Measurements from ENCODE around the gene MESD. TPM values are rescaled to one million over a fixed set of nuclear protein-coding genes. Genes with fewer than 3 reads are reported as not detected.

The MESD gene
- total and polyA plus RNA-seq, 9 of the 15 experiments (the other 6 are each of a cell fraction or from before 2014, with no cell fraction given): 11.3 to 39.7 (median 22.8) TPM

DNA sequence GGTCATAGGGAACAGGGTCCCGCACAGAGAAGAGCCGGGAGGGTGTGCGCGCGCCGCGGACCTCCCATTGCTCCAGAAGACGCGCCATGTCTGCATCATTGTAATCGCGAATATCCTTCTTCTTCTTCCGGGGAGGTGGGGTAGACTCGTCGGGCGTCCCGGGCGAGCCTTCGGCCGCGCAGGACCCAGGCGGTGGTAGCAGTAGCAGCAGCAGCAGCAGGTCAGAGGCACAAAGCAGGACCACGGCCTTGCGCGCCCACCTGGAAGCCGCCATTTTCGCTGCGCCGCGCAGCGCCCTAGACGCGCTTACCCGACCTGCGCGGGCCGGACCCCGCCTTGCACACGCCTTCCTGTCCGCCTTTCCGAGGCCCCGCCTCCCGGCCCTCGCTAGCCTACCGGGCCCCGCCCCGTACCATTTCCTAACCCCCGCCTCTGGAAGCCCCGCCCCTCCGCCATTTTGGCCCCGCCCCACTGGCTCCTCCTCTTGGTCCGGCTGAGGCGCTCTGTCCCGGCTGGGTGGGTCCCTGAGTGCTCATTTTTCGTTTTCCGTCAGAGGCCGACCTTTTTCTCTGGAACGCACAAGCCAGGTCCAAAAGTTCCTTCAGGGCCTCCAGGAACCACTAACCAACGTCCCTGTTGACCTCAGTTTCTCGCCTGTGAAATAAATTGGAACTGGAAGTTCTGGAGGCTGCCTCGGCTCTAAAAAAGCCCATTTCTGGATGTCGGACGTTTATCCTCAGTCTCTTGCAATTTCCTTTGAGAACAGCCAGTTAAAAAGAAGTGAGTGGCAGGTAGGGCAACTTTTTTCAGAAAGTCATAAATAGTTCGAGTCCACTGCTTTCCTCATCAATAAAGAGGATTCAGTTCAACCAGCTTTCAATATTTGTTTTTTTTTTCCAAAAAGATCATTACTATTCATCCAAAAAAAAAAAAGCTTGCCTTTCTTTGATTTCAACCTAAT, at the start of gene MESD (continued):
- TF ChIP-seq, protein P1, sequence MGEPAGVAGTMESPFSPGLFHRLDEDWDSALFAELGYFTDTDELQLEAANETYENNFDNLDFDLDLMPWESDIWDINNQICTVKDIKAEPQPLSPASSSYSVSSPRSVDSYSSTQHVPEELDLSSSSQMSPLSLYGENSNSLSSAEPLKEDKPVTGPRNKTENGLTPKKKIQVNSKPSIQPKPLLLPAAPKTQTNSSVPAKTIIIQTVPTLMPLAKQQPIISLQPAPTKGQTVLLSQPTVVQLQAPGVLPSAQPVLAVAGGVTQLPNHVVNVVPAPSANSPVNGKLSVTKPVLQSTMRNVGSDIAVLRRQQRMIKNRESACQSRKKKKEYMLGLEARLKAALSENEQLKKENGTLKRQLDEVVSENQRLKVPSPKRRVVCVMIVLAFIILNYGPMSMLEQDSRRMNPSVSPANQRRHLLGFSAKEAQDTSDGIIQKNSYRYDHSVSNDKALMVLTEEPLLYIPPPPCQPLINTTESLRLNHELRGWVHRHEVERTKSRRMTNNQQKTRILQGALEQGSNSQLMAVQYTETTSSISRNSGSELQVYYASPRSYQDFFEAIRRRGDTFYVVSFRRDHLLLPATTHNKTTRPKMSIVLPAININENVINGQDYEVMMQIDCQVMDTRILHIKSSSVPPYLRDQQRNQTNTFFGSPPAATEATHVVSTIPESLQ (CRISPR knock-in tag; IDR thresholded peaks at IDR 0.05): no peak
- no peak for TF ChIP-seq SNRNP70 (optimal IDR thresholded peaks at IDR 0.05; ENCODE audit: low read depth, low read length)
- peak; percentile 62 for TF ChIP-seq GABPA (tag; conservative IDR thresholded peaks at IDR 0.05; ENCODE audit: low read depth)
- no peak for TF ChIP-seq ZKSCAN8 (CRISPR knock-in tag; IDR thresholded peaks at IDR 0.05)
- TF ChIP-seq SAFB2 (IDR thresholded peaks at IDR 0.05; ENCODE audit: borderline replicate concordance, low read depth, low read length, severe bottlenecking): no peak
- TF ChIP-seq RAD51 (IDR thresholded peaks at IDR 0.05; ENCODE audit: borderline replicate concordance, low read depth): no peak
- no peak for TF ChIP-seq HNRNPH1 (optimal IDR thresholded peaks at IDR 0.05; ENCODE audit: low read depth, low read length)
- peak; percentile 58; the same call in 1 of the 2 replicates for TF ChIP-seq PML (IDR thresholded peaks at IDR 0.05; ENCODE audit: low read length)
- no peak for TF ChIP-seq SIX5 (IDR thresholded peaks at IDR 0.05; ENCODE audit: borderline replicate concordance in 1 of 2, insufficient read depth in 1 of 2, low read depth in 1 of 2, low read length in 2 of 2)
- no peak for TF ChIP-seq NR1H2 (CRISPR knock-in tag; IDR thresholded peaks at IDR 0.05)
- TF ChIP-seq XRCC4 (IDR thresholded peaks at IDR 0.05; ENCODE audit: extremely low read depth, insufficient read depth, insufficient read length): no peak
- TF ChIP-seq PCBP2 (IDR thresholded peaks at IDR 0.05; ENCODE audit: low read depth, low read length, poor library complexity, severe bottlenecking): no peak
- TF ChIP-seq ZNF41 (CRISPR knock-in tag; conservative IDR thresholded peaks at IDR 0.05): no peak
- TF ChIP-seq, protein P2, sequence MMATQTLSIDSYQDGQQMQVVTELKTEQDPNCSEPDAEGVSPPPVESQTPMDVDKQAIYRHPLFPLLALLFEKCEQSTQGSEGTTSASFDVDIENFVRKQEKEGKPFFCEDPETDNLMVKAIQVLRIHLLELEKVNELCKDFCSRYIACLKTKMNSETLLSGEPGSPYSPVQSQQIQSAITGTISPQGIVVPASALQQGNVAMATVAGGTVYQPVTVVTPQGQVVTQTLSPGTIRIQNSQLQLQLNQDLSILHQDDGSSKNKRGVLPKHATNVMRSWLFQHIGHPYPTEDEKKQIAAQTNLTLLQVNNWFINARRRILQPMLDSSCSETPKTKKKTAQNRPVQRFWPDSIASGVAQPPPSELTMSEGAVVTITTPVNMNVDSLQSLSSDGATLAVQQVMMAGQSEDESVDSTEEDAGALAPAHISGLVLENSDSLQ (IDR thresholded peaks at IDR 0.05): peak; percentile 80
- TF ChIP-seq, protein P3, sequence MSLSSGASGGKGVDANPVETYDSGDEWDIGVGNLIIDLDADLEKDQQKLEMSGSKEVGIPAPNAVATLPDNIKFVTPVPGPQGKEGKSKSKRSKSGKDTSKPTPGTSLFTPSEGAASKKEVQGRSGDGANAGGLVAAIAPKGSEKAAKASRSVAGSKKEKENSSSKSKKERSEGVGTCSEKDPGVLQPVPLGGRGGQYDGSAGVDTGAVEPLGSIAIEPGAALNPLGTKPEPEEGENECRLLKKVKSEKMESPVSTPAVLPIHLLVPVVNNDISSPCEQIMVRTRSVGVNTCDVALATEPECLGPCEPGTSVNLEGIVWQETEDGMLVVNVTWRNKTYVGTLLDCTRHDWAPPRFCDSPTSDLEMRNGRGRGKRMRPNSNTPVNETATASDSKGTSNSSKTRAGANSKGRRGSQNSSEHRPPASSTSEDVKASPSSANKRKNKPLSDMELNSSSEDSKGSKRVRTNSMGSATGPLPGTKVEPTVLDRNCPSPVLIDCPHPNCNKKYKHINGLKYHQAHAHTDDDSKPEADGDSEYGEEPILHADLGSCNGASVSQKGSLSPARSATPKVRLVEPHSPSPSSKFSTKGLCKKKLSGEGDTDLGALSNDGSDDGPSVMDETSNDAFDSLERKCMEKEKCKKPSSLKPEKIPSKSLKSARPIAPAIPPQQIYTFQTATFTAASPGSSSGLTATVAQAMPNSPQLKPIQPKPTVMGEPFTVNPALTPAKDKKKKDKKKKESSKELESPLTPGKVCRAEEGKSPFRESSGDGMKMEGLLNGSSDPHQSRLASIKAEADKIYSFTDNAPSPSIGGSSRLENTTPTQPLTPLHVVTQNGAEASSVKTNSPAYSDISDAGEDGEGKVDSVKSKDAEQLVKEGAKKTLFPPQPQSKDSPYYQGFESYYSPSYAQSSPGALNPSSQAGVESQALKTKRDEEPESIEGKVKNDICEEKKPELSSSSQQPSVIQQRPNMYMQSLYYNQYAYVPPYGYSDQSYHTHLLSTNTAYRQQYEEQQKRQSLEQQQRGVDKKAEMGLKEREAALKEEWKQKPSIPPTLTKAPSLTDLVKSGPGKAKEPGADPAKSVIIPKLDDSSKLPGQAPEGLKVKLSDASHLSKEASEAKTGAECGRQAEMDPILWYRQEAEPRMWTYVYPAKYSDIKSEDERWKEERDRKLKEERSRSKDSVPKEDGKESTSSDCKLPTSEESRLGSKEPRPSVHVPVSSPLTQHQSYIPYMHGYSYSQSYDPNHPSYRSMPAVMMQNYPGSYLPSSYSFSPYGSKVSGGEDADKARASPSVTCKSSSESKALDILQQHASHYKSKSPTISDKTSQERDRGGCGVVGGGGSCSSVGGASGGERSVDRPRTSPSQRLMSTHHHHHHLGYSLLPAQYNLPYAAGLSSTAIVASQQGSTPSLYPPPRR (CRISPR knock-in tag; IDR thresholded peaks at IDR 0.05; ENCODE audit: borderline replicate concordance): no peak
- TF ChIP-seq DNMT1 (IDR thresholded peaks at IDR 0.05): no peak
- no peak for TF ChIP-seq CBX5 (IDR thresholded peaks at IDR 0.05; ENCODE audit: borderline replicate concordance, low read depth)
- no peak for TF ChIP-seq RFX7 (CRISPR knock-in tag; IDR thresholded peaks at IDR 0.05)
- TF ChIP-seq ZSCAN29 (IDR thresholded peaks at IDR 0.05): no peak
- TF ChIP-seq CBX1 (IDR thresholded peaks at IDR 0.05; ENCODE audit: low read depth): no peak
- TF ChIP-seq BMI1 (IDR thresholded peaks at IDR 0.05; ENCODE audit: low read length): no peak
